Measurements from ENCODE around the gene SLC24A3. TPM values are rescaled to one million over a fixed set of nuclear protein-coding genes. Genes with fewer than 3 reads are reported as not detected.

The SLC24A3 gene
- total RNA-seq, 3 donors from 2014 or later, result 4.3 to 34.9 (median 5.7) TPM

DNA sequence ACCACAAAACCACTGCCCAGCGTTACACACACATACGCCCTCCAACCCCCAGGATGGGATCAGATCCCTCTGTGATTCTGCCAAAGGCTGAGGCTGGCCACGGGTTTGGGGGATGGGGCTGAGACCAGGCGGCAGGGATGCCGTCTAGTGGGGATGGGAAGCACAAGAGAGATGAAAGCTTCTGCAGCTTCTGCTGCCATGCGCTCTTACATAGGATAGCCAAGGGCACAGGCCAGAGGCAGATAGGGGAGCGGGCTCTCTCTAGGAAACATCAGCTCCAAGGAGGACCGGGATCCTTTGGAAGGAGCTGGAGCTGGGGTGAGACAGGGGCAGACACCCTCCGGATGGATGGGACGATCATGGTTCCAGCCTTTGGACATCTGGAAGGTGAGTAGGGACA, 526.9 kb downstream of the SLC24A3 start:
- TF ChIP-seq, protein P1, sequence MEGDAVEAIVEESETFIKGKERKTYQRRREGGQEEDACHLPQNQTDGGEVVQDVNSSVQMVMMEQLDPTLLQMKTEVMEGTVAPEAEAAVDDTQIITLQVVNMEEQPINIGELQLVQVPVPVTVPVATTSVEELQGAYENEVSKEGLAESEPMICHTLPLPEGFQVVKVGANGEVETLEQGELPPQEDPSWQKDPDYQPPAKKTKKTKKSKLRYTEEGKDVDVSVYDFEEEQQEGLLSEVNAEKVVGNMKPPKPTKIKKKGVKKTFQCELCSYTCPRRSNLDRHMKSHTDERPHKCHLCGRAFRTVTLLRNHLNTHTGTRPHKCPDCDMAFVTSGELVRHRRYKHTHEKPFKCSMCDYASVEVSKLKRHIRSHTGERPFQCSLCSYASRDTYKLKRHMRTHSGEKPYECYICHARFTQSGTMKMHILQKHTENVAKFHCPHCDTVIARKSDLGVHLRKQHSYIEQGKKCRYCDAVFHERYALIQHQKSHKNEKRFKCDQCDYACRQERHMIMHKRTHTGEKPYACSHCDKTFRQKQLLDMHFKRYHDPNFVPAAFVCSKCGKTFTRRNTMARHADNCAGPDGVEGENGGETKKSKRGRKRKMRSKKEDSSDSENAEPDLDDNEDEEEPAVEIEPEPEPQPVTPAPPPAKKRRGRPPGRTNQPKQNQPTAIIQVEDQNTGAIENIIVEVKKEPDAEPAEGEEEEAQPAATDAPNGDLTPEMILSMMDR (IDR thresholded peaks at IDR 0.05), result no peak
- peaks cover 29% of the 10 kb centered on the region for H3K4me1 ChIP-seq (ENCODE audit: low read depth)
- no peaks in the 10 kb centered on the region for H3K36me3 ChIP-seq (ENCODE audit: low read depth)
- no peak overlapping the region for H3K4me3 ChIP-seq
- DNase-seq, result peak in 1 of 3 donors; percentile 41
- no peaks in the 10 kb centered on the region for H3K9me3 ChIP-seq
- intact Hi-C loops (cut with DNase I, micrococcal nuclease), result no loop called here
- ATAC-seq, result no peak

DNA sequence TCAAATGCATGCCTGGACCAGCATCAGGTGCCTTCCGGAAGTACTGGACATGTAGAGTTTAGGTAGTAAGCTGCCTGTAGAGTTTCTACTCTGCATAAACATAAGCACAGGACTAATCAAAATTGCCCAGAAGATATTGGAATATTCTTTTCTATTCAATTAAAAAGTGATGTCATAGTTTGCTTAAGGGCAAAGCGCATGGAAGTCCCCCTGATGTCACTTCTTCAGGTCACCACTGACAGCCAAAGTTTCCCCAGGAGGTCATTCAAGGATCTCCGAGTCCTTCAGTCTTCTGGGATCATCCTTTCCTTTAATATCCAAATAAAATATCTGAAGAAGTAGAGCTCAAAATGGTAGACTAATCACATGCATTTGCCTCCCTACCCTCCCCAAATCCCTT, 528.1 kb downstream of the SLC24A3 start:
- DNase-seq, result no peak
- peaks cover 23% of the 10 kb centered on the region for H3K4me1 ChIP-seq (ENCODE audit: low read depth)
- intact Hi-C loops (cut with DNase I, micrococcal nuclease), result no loop called here
- H3K36me3 ChIP-seq (ENCODE audit: low read depth), result no peaks in the 10 kb centered on the region
- no peaks in the 10 kb centered on the region for H3K9me3 ChIP-seq
- TF ChIP-seq, protein P1 (IDR thresholded peaks at IDR 0.05), result no peak
- no peak overlapping the region for H3K4me3 ChIP-seq
- ATAC-seq, result no peak

DNA sequence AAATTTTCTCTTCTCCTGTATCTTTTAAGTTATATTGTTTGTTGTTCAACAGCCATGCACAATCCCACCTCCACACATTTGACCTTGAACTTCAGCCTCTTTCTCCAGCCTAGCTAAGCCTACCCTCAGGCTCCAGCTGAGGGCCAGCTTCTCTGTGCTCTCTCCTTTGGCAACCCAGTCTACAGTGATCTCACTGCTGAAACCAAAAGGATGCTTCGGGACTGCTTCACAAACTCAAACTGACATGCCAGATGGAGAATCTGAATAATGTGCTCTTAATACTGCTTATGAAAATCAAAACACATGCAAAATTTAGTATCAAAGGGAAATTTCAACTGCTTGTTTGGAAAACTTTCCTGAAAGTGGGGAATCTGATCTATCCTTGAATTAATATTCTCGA, 529.5 kb downstream of the SLC24A3 start:
- Histone ChIP-seq H3K9me3 (no peaks in the 10 kb centered on the region), H3K36me3 (ENCODE audit: low read depth) (no peaks in the 10 kb centered on the region), H3K4me1 (ENCODE audit: low read depth) (peaks cover 14% of the 10 kb centered on the region), H3K4me3 (no peak overlapping the region)
- DNase-seq (no peak), ATAC-seq (no peak)
- intact Hi-C loops (cut with DNase I, micrococcal nuclease), result no loop called here
- TF ChIP-seq, protein P1 (IDR thresholded peaks at IDR 0.05), result no peak

DNA sequence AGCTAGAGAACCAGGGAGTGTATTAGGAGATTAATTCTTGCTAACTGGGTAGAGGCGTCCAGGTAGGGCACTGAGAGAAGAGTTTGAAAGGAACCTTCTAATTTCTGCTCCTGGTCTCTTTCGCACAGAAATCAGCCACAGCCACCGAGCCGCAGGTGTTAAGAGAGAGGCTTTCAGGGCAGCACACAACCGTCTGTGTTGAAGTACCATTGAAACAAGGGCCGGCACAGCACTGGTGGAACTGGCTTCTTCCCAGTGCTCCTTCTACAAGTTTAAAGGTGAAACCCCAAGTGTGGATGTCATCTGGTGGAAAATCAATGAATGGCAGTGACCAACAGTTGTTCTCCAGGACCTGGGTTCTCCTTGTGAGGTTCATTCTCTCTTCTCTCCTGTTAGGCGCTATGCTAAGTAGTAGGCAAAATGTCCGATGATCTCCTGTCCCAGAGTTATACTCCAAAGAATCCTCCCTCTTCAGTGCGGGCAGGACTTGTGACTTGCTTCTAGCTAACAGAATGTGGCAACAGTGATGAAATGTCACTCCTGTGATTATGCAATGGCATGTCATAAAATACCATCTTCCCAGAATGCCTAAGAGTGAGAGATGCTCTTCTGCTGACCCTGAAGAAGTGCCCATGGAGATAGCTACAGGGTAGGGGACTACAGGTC, 530.7 kb downstream of the SLC24A3 start:
- Histone ChIP-seq H3K4me3 (no peak overlapping the region), H3K36me3 (ENCODE audit: low read depth) (no peaks in the 10 kb centered on the region), H3K9me3 (no peaks in the 10 kb centered on the region), H3K4me1 (ENCODE audit: low read depth) (peaks cover 9% of the 10 kb centered on the region)
- intact Hi-C loops (cut with DNase I, micrococcal nuclease), result no loop called here
- no peak for ATAC-seq
- no peak for DNase-seq
- TF ChIP-seq, protein P1 (IDR thresholded peaks at IDR 0.05), result no peak

DNA sequence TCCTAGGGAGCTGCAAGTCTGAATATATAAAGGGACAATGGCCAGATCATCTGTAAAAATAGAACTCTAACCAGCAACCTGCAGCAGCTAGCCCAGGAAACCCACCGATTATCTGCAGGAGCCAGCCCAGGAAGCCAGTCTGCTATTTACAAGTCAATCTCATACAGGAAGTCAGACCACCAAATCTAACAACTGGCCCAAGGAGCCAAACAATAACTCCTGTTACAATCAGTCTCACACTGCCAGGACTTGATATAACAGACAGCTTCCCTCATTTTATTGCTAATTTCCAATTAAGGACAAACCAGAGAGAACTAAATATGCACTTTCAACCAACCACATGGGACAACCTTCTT, 531.2 kb downstream of the SLC24A3 start:
- intact Hi-C loops (cut with DNase I, micrococcal nuclease), result no loop called here
- Histone ChIP-seq H3K4me3 (no peak overlapping the region), H3K36me3 (ENCODE audit: low read depth) (no peaks in the 10 kb centered on the region), H3K9me3 (no peaks in the 10 kb centered on the region), H3K4me1 (ENCODE audit: low read depth) (peaks cover 9% of the 10 kb centered on the region)
- ATAC-seq (no peak), DNase-seq (no peak)
- TF ChIP-seq, protein P1 (IDR thresholded peaks at IDR 0.05), result no peak

DNA sequence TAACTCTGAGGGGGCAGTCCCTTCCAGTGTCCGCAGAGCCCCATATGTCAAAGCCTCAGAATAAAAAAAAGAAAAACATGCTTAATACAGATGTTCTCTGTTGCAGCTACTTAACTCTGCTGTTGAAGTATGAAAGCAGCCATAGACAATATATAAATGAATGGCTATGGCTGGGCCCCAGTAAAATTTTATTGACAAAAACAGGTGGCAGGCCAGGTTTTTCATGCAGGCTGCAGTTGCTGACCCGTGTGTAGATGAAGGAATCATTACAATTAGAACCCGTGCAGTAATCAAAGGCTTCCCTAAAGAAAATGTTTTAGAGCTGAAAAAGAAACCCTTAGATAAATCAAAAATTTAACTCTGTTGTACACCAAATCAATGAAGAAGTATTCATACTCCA, 532.7 kb downstream of the SLC24A3 start:
- Histone ChIP-seq H3K9me3 (no peaks in the 10 kb centered on the region), H3K36me3 (ENCODE audit: low read depth) (no peaks in the 10 kb centered on the region), H3K4me1 (ENCODE audit: low read depth) (peaks cover 5% of the 10 kb centered on the region), H3K4me3 (no peak overlapping the region)
- TF ChIP-seq, protein P1 (IDR thresholded peaks at IDR 0.05), result no peak
- DNase-seq (no peak), ATAC-seq (no peak)
- intact Hi-C loops (cut with DNase I, micrococcal nuclease), result no loop called here
